ENCODE data around the gene UBE3B. TPM values are rescaled to one million over a fixed set of nuclear protein-coding genes. Genes with fewer than 3 reads are reported as not detected.

The UBE3B gene
- total RNA-seq, 5 donors from 2014 or later (not counting 1 experiment from before 2014, with no cell fraction given) = 34.4 to 49.9 (median 43.5) TPM

- ChIA-PET CTCF (no interaction called here), POLR2A (interaction anchor here in 1 of 2 donors (0.5 to 0.6 kb wide), 2 partner anchors 15 to 20 kb away, joined by 4 read pairs; no protein-coding TSS in a partner anchor)
- no peak for DNase-seq
- H3K27me3 Mint-ChIP-seq = no peaks in the 10 kb centered on the region
- H3K4me1 Mint-ChIP-seq = peaks cover 0 to 3% (median 0%) of the 10 kb centered on the region in 3 donors
- Histone ChIP-seq H3K9me3 (no peaks in the 10 kb centered on the region), H3K4me1 (ENCODE audit: control insufficient read depth in 1 of 2, extremely low read depth in 1 of 2, insufficient read depth in 2 of 2, low read length in 2 of 2) (peaks cover 0 to 8% of the 10 kb centered on the region in 2 experiments), H3K4me3 (ENCODE audit: control insufficient read depth in 1 of 2, extremely low read depth in 1 of 2, low read length in 1 of 2) (no peak overlapping the region), H3K36me3 (ENCODE audit: control insufficient read depth in 2 of 2, extremely low read depth in 1 of 2, insufficient read depth in 1 of 2, low read length in 1 of 2) (peaks cover 14 to 80% of the 10 kb centered on the region in 2 donors), H3K27me3 (replicated peaks in 1 of 2; ENCODE audit: control insufficient read depth in 2 of 2, extremely low read depth in 1 of 2, insufficient read depth in 2 of 2, low read length in 1 of 2) (no peaks in the 10 kb centered on the region), H3K27ac (ENCODE audit: low read length) (no peak overlapping the region)
- no peaks in the 10 kb centered on the region for H3K9me3 Mint-ChIP-seq
- H3K4me3 Mint-ChIP-seq = no peak overlapping the region
- no peak overlapping the region for H3K27ac Mint-ChIP-seq
- peaks cover 53% of the 10 kb centered on the region for H3K36me3 Mint-ChIP-seq
- no CpG with 5 or more reads among the region's 2 CpGs for WGBS (ENCODE audit: insufficient coverage)
- no peak for ATAC-seq (replicated peaks in 1 of 4)
Measured at GRCh38 chr12:109452489-109452888, 24.9 kb upstream of the UBE3B start.

GRCh38 chr12:109455706-109456105 lies 21.7 kb upstream of the UBE3B start:
- Mint-ChIP-seq H3K27me3 (no peaks in the 10 kb centered on the region), H3K27ac (no peak overlapping the region), H3K9me3 (no peaks in the 10 kb centered on the region), H3K4me3 (no peak overlapping the region), H3K36me3 (peaks cover 54% of the 10 kb centered on the region), H3K4me1 (peaks cover 0 to 11% (median 0%) of the 10 kb centered on the region in 3 donors)
- peaks cover 15 to 78% of the 10 kb centered on the region in 2 donors for H3K36me3 ChIP-seq (ENCODE audit: control insufficient read depth in 2 of 2, extremely low read depth in 1 of 2, insufficient read depth in 1 of 2, low read length in 1 of 2)
- no peak for DNase-seq
- no CpG with 5 or more reads among the region's 1 CpG for WGBS (ENCODE audit: insufficient coverage)
- no peak overlapping the region for H3K27ac ChIP-seq (ENCODE audit: low read length)
- ChIA-PET CTCF (no interaction called here), POLR2A (no interaction called here)
- H3K27me3 ChIP-seq (replicated peaks in 1 of 2; ENCODE audit: control insufficient read depth in 2 of 2, extremely low read depth in 1 of 2, insufficient read depth in 2 of 2, low read length in 1 of 2) = no peaks in the 10 kb centered on the region
- H3K4me1 ChIP-seq (ENCODE audit: control insufficient read depth in 1 of 2, extremely low read depth in 1 of 2, insufficient read depth in 2 of 2, low read length in 2 of 2) = peaks cover 0 to 5% of the 10 kb centered on the region in 2 experiments
- ATAC-seq (replicated peaks in 1 of 4) = no peak
- H3K9me3 ChIP-seq = no peaks in the 10 kb centered on the region
- H3K4me3 ChIP-seq (ENCODE audit: control insufficient read depth in 1 of 2, extremely low read depth in 1 of 2, low read length in 1 of 2) = no peak overlapping the region

GRCh38 chr12:109458086-109458485 lies 19.3 kb upstream of the UBE3B start:
- ATAC-seq (replicated peaks in 1 of 4) (no peak), DNase-seq (no peak)
- Histone ChIP-seq H3K4me3 (ENCODE audit: control insufficient read depth in 1 of 2, extremely low read depth in 1 of 2, low read length in 1 of 2) (no peak overlapping the region), H3K27me3 (replicated peaks in 1 of 2; ENCODE audit: control insufficient read depth in 2 of 2, extremely low read depth in 1 of 2, insufficient read depth in 2 of 2, low read length in 1 of 2) (no peaks in the 10 kb centered on the region), H3K4me1 (ENCODE audit: control insufficient read depth in 1 of 2, extremely low read depth in 1 of 2, insufficient read depth in 2 of 2, low read length in 2 of 2) (peaks cover 11 to 25% of the 10 kb centered on the region in 2 experiments), H3K9me3 (no peaks in the 10 kb centered on the region), H3K27ac (ENCODE audit: low read length) (no peak overlapping the region), H3K36me3 (ENCODE audit: control insufficient read depth in 2 of 2, extremely low read depth in 1 of 2, insufficient read depth in 1 of 2, low read length in 1 of 2) (peaks cover 11 to 63% of the 10 kb centered on the region in 2 donors)
- Mint-ChIP-seq H3K27me3 (no peaks in the 10 kb centered on the region), H3K4me3 (no peak overlapping the region), H3K9me3 (no peaks in the 10 kb centered on the region), H3K27ac (no peak overlapping the region), H3K4me1 (peaks cover 14 to 29% (median 19%) of the 10 kb centered on the region in 3 donors), H3K36me3 (peaks cover 43% of the 10 kb centered on the region)
- WGBS (ENCODE audit: insufficient coverage) = 100% methylated on average over 2 of the region's 4 CpGs
- ChIA-PET CTCF (no interaction called here), POLR2A (no interaction called here)

- Histone ChIP-seq H3K9me3 (no peaks in the 10 kb centered on the region), H3K27ac (ENCODE audit: low read length) (no peak overlapping the region), H3K4me3 (ENCODE audit: control insufficient read depth in 1 of 2, extremely low read depth in 1 of 2, low read length in 1 of 2) (no peak overlapping the region), H3K27me3 (replicated peaks in 1 of 2; ENCODE audit: control insufficient read depth in 2 of 2, extremely low read depth in 1 of 2, insufficient read depth in 2 of 2, low read length in 1 of 2) (no peaks in the 10 kb centered on the region), H3K4me1 (ENCODE audit: control insufficient read depth in 1 of 2, extremely low read depth in 1 of 2, insufficient read depth in 2 of 2, low read length in 2 of 2) (peaks cover 17 to 32% of the 10 kb centered on the region in 2 experiments), H3K36me3 (ENCODE audit: control insufficient read depth in 2 of 2, extremely low read depth in 1 of 2, insufficient read depth in 1 of 2, low read length in 1 of 2) (peaks cover 11 to 58% of the 10 kb centered on the region in 2 donors)
- no peak for DNase-seq
- ATAC-seq (replicated peaks in 1 of 4) = no peak
- H3K36me3 Mint-ChIP-seq = peaks cover 43% of the 10 kb centered on the region
- ChIA-PET CTCF (no interaction called here), POLR2A (no interaction called here)
- H3K9me3 Mint-ChIP-seq = no peaks in the 10 kb centered on the region
- no peak overlapping the region for H3K27ac Mint-ChIP-seq
- 83% methylated on average over 1 of the region's 6 CpGs for WGBS (ENCODE audit: insufficient coverage)
- no peaks in the 10 kb centered on the region for H3K27me3 Mint-ChIP-seq
- H3K4me3 Mint-ChIP-seq = no peak overlapping the region
- peaks cover 21 to 36% (median 27%) of the 10 kb centered on the region in 3 donors for H3K4me1 Mint-ChIP-seq
Measured at GRCh38 chr12:109458771-109459208, 18.6 kb upstream of the UBE3B start.

DNA sequence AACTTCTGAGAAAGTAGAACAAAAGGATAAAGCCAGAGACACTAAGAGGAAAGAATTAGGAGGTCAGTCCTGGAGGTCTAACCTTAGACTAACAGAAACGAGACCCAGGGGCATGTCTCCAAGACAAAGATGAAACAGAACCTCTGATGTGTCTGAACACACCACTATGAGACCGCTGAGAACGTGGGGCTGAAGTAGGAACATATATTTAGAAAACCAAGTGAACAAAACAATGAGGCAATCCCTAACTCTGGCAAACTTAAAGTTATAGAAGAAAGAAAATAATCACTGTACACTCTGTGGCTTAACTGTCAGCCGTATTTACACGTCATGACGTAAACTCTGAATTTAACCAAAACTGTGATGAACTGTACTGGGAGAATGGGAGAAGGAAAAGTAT lies 18.2 kb upstream of the UBE3B start:
- H3K9me3 Mint-ChIP-seq = no peaks in the 10 kb centered on the region
- DNase-seq (no peak), ATAC-seq (replicated peaks in 1 of 4) (no peak)
- H3K4me3 Mint-ChIP-seq = no peak overlapping the region
- no peak overlapping the region for H3K27ac Mint-ChIP-seq
- ChIA-PET CTCF (no interaction called here), POLR2A (interaction anchor here in 1 of 2 donors (0.7 kb wide), 1 partner anchor 12 kb away, joined by 3 read pairs; no protein-coding TSS in a partner anchor)
- WGBS (ENCODE audit: insufficient coverage) = 93% methylated on average over 3 of the region's 6 CpGs
- peaks cover 43% of the 10 kb centered on the region for H3K36me3 Mint-ChIP-seq
- Histone ChIP-seq H3K27me3 (replicated peaks in 1 of 2; ENCODE audit: control insufficient read depth in 2 of 2, extremely low read depth in 1 of 2, insufficient read depth in 2 of 2, low read length in 1 of 2) (no peaks in the 10 kb centered on the region), H3K9me3 (no peaks in the 10 kb centered on the region), H3K4me3 (ENCODE audit: control insufficient read depth in 1 of 2, extremely low read depth in 1 of 2, low read length in 1 of 2) (no peak overlapping the region), H3K36me3 (ENCODE audit: control insufficient read depth in 2 of 2, extremely low read depth in 1 of 2, insufficient read depth in 1 of 2, low read length in 1 of 2) (peaks cover 11 to 54% of the 10 kb centered on the region in 2 donors), H3K27ac (ENCODE audit: low read length) (no peak overlapping the region), H3K4me1 (ENCODE audit: control insufficient read depth in 1 of 2, extremely low read depth in 1 of 2, insufficient read depth in 2 of 2, low read length in 2 of 2) (peaks cover 17 to 33% of the 10 kb centered on the region in 2 experiments)
- H3K4me1 Mint-ChIP-seq = peaks cover 26 to 41% (median 31%) of the 10 kb centered on the region in 3 donors
- H3K27me3 Mint-ChIP-seq = no peaks in the 10 kb centered on the region

DNA sequence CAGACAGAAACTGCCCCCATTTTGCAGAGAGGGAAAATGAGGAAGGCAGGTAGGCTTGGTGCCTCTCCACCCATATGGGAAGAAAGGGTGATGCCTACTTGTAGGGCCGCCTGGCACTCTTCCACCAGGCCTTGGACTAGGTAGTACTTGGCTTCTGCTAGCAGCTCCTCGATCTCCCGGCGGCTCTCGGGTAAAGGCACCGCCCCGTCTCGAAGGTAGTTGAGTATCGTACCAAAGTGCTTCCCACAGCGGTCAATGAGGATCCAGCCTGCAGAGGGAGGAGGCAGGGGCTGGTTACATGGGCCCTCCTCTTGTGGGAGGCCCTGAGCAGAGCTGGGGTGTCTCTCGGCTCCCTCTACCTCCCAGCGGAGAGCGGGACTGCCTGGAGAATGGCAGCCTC lies 16.9 kb upstream of the UBE3B start:
- H3K9me3 ChIP-seq = no peaks in the 10 kb centered on the region
- H3K27me3 Mint-ChIP-seq = no peaks in the 10 kb centered on the region
- POLR2A ChIA-PET = no interaction called here
- H3K9me3 Mint-ChIP-seq = no peaks in the 10 kb centered on the region
- H3K36me3 ChIP-seq (ENCODE audit: control insufficient read depth in 2 of 2, extremely low read depth in 1 of 2, insufficient read depth in 1 of 2, low read length in 1 of 2) = peaks cover 9 to 53% of the 10 kb centered on the region in 2 donors
- H3K4me1 Mint-ChIP-seq = peaks cover 39 to 54% (median 43%) of the 10 kb centered on the region in 3 donors
- H3K4me3 ChIP-seq (ENCODE audit: control insufficient read depth in 1 of 2, extremely low read depth in 1 of 2, low read length in 1 of 2) = no peak overlapping the region
- peaks cover 43% of the 10 kb centered on the region for H3K36me3 Mint-ChIP-seq
- WGBS (ENCODE audit: insufficient coverage) = 92% methylated on average over 11 of the region's 13 CpGs
- H3K4me1 ChIP-seq (ENCODE audit: control insufficient read depth in 1 of 2, extremely low read depth in 1 of 2, insufficient read depth in 2 of 2, low read length in 2 of 2) = peaks cover 17 to 33% of the 10 kb centered on the region in 2 experiments
- ATAC-seq (replicated peaks in 1 of 4) = no peak
- CTCF ChIA-PET = no interaction called here
- H3K27ac Mint-ChIP-seq = no peak overlapping the region
- H3K27ac ChIP-seq (ENCODE audit: low read length) = no peak overlapping the region
- no peak overlapping the region for H3K4me3 Mint-ChIP-seq
- H3K27me3 ChIP-seq (replicated peaks in 1 of 2; ENCODE audit: control insufficient read depth in 2 of 2, extremely low read depth in 1 of 2, insufficient read depth in 2 of 2, low read length in 1 of 2) = no peaks in the 10 kb centered on the region
- no peak for DNase-seq
